ENCODE data around the gene ESYT1.

DNA sequence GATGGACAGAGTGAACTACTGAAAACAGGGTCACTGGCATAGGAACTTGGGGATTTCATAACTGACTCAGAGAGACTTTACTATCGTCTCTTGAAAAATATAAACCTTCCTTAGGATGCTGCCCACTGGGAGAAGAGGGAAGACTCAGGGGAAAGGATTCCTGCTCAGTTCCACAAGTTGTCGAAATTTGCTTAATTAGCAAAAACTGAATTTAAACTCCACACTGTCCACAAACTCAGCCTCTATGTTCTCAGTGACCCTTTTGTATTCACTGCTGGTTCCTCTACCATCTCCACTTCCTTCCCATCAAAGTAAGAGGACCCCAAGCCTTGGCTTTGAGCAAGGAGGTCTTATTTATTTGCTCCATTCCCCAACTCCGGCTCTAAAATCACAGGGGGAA, 17.1 kb downstream of the ESYT1 start:
- TF ChIP-seq, protein P1, sequence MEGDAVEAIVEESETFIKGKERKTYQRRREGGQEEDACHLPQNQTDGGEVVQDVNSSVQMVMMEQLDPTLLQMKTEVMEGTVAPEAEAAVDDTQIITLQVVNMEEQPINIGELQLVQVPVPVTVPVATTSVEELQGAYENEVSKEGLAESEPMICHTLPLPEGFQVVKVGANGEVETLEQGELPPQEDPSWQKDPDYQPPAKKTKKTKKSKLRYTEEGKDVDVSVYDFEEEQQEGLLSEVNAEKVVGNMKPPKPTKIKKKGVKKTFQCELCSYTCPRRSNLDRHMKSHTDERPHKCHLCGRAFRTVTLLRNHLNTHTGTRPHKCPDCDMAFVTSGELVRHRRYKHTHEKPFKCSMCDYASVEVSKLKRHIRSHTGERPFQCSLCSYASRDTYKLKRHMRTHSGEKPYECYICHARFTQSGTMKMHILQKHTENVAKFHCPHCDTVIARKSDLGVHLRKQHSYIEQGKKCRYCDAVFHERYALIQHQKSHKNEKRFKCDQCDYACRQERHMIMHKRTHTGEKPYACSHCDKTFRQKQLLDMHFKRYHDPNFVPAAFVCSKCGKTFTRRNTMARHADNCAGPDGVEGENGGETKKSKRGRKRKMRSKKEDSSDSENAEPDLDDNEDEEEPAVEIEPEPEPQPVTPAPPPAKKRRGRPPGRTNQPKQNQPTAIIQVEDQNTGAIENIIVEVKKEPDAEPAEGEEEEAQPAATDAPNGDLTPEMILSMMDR (IDR thresholded peaks at IDR 0.05; ENCODE audit: insufficient read depth, low read length) = no peak
- TF ChIP-seq POLR2AphosphoS5 (IDR thresholded peaks at IDR 0.05; ENCODE audit: low read depth) = no peak
- TF ChIP-seq GABPA (IDR thresholded peaks at IDR 0.05; ENCODE audit: low read depth) = no peak
- TF ChIP-seq, protein P2, sequence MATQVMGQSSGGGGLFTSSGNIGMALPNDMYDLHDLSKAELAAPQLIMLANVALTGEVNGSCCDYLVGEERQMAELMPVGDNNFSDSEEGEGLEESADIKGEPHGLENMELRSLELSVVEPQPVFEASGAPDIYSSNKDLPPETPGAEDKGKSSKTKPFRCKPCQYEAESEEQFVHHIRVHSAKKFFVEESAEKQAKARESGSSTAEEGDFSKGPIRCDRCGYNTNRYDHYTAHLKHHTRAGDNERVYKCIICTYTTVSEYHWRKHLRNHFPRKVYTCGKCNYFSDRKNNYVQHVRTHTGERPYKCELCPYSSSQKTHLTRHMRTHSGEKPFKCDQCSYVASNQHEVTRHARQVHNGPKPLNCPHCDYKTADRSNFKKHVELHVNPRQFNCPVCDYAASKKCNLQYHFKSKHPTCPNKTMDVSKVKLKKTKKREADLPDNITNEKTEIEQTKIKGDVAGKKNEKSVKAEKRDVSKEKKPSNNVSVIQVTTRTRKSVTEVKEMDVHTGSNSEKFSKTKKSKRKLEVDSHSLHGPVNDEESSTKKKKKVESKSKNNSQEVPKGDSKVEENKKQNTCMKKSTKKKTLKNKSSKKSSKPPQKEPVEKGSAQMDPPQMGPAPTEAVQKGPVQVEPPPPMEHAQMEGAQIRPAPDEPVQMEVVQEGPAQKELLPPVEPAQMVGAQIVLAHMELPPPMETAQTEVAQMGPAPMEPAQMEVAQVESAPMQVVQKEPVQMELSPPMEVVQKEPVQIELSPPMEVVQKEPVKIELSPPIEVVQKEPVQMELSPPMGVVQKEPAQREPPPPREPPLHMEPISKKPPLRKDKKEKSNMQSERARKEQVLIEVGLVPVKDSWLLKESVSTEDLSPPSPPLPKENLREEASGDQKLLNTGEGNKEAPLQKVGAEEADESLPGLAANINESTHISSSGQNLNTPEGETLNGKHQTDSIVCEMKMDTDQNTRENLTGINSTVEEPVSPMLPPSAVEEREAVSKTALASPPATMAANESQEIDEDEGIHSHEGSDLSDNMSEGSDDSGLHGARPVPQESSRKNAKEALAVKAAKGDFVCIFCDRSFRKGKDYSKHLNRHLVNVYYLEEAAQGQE (IDR thresholded peaks at IDR 0.05; ENCODE audit: insufficient replicate concordance, low read depth) = no peak
- no peak for TF ChIP-seq SPI1 (IDR thresholded peaks at IDR 0.05; ENCODE audit: borderline replicate concordance, low read depth)

Data from HL-60 (cell line).